Activated CD4-positive, alpha-beta T cell treated with anti-CD3 and anti-CD28 coated beads, Interleukin-2, Interleukin-4, amounts not matched to agents 100 ng/mL and 50 ng/mL, durations not matched to agents 16 hours and 8 hours (primary cell): ENCODE results near the gene TMEM44.

Source experiments
- DNase-seq: peaks from one replicate; pipeline ENCODE4 v3.0.0-alpha.2; 2020; ENCODE audit warnings: low spot score

The TMEM44 gene

GRCh38 chr3:194579091-194579606 is 54.1 kb downstream of the TMEM44 start:
- no peak for DNase-seq

- peak; percentile 35 for DNase-seq
Measured at GRCh38 chr3:194577986-194578905, 55.0 kb downstream of the TMEM44 start.

- no peak for DNase-seq
Measured at GRCh38 chr3:194575484-194576210, 57.6 kb downstream of the TMEM44 start.

GRCh38 chr3:194574639-194575483 is 58.4 kb downstream of the TMEM44 start:
- DNase-seq, result no peak

GRCh38 chr3:194573680-194574437 is 59.4 kb downstream of the TMEM44 start:
- DNase-seq, result peak; percentile 40

- DNase-seq, result no peak
Measured at GRCh38 chr3:194572944-194573491, 60.2 kb downstream of the TMEM44 start.

GRCh38 chr3:194572143-194572789 is 61.0 kb downstream of the TMEM44 start:
- no peak for DNase-seq

- DNase-seq, result no peak
Measured at GRCh38 chr3:194571491-194572142, 61.6 kb downstream of the TMEM44 start.

- DNase-seq, result no peak
Measured at GRCh38 chr3:194570898-194571297, 62.3 kb downstream of the TMEM44 start.

GRCh38 chr3:194570235-194570634 is 63.0 kb downstream of the TMEM44 start:
- no peak for DNase-seq

- no peak for DNase-seq
Measured at GRCh38 chr3:194569252-194569651, 64.0 kb downstream of the TMEM44 start.

GRCh38 chr3:194565597-194566190 is 67.5 kb downstream of the TMEM44 start:
- DNase-seq, result no peak

GRCh38 chr3:194562986-194563385 is 70.2 kb downstream of the TMEM44 start:
- DNase-seq, result no peak

GRCh38 chr3:194561306-194561974 is 71.8 kb downstream of the TMEM44 start:
- peak; percentile 38 for DNase-seq

GRCh38 chr3:194560047-194560446 is 73.2 kb downstream of the TMEM44 start:
- DNase-seq, result no peak

GRCh38 chr3:194559530-194559929 is 73.7 kb downstream of the TMEM44 start:
- DNase-seq, result no peak

GRCh38 chr3:194556086-194557056 is 76.8 kb downstream of the TMEM44 start:
- DNase-seq, result peak; percentile 6
